K562 (cell line): ENCODE results near the gene SGO1.

ENCODE experiments used
- CEBPB ChIP-seq: fragments of 450-650 bp; IDR thresholded peaks from 2 replicates; pipeline ENCODE4 v1.6.1; 2016; ENCODE audit warnings: missing genetic modification characterization, missing compliant biosample characterization
- CTCF ChIP-seq, 3 experiments: IDR thresholded peaks in 2 of 3; conservative IDR thresholded peaks in 1 of 3; 2 replicates each; pipeline ENCODE4 v1.5.1; 2011 to 2012; ENCODE audit warnings: low read length in 3 of 3, mild to moderate bottlenecking in 3 of 3, control low read depth in 2 of 3, improper control_type of control experiment in 1 of 3, inconsistent platforms in 1 of 3, low read depth in 1 of 3, mixed read lengths in 1 of 3, moderate library complexity in 1 of 3; ENCODE audit not compliant: insufficient read depth in 2 of 3
- HIVEP1 ChIP-seq: fragments of 250-450 bp; sonication (Bioruptor Pico); IDR thresholded peaks from 2 replicates; pipeline ENCODE4 v1.4.0; 2020; ENCODE audit warnings: mild to moderate bottlenecking
- HMBOX1 ChIP-seq: sonication (generic); IDR thresholded peaks from 2 replicates; pipeline ENCODE4 v1.6.1; 2016
- MXI1 ChIP-seq: IDR thresholded peaks from 2 replicates; pipeline ENCODE4 v1.6.1; 2011; ENCODE audit warnings: low read depth, mild to moderate bottlenecking, improper control_type of control experiment, low read length
- PHF21A ChIP-seq: fragments of 450-650 bp; IDR thresholded peaks from 2 replicates; pipeline ENCODE4 v1.6.1; 2017; ENCODE audit warnings: low read depth, borderline replicate concordance
- U2AF1 ChIP-seq: fragments of 200-400 bp; formaldehyde crosslinking; optimal IDR thresholded peaks from 2 replicates; pipeline ENCODE3; 2017; ENCODE audit warnings: mild to moderate bottlenecking, low read depth, low read length, moderate library complexity
- ZHX1 ChIP-seq: fragments of 150-350 bp; conservative IDR thresholded peaks from 2 replicates; pipeline ENCODE4 v1.6.1; 2014; ENCODE audit warnings: low read length
- ZNF217 ChIP-seq: sonication (generic); formaldehyde crosslinking; IDR thresholded peaks from 2 replicates; pipeline ENCODE4 v1.8.0; 2022; ENCODE audit warnings: mild to moderate bottlenecking, missing genetic modification reagents
- ZNF23 ChIP-seq: fragments of 250-450 bp; sonication (Bioruptor Pico); IDR thresholded peaks from 2 replicates; pipeline ENCODE4 v1.4.0; 2020; ENCODE audit warnings: mild to moderate bottlenecking

GRCh38 chr3:20186600-20187004 is 596 bp upstream of the SGO1 start:
- TF ChIP-seq HMBOX1 (no peak), HIVEP1 (no peak), ZNF217 (CRISPR knock-in tag) (no peak), PHF21A (no peak), MXI1 (no peak), CEBPB (no peak), ZNF23 (CRISPR knock-in tag) (no peak), U2AF1 (no peak), CTCF (IDR thresholded peaks at IDR 0.05 in 2 of 3, conservative IDR thresholded peaks at IDR 0.05 in 1 of 3; ENCODE audit: insufficient read depth in 2 of 3, low read depth in 1 of 3, low read length in 3 of 3) (no peak), ZHX1 (no peak)
